ENCODE measurements around the gene HPCA. TPM values are rescaled to one million over a fixed set of nuclear protein-coding genes. Genes with fewer than 3 reads are reported as not detected.

The HPCA gene
- total RNA-seq, 1 experiment from 2014 or later: 1.2 TPM

DNA sequence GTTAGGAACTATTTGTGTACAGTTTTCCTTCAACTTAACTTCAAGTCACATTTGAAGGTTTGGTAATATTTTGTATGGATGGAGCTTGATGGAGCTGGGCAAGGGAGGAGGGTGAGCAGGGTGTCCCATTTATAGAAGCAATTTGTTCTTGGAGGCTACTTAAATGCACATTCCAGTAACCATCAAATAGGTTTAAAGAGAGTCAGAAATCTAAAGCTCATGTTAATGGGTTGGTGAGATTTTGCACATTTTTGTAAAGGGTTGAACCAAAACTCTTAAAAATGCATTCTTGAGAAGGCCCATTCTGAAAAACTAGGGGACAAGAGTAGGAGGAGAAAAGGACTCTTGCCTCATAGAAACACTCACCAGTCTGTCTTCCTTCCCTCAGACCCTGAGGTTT, 25.7 kb upstream of the HPCA start:
- in situ Hi-C loops (cut with HindIII; ENCODE audit: low pct_unique_long_range_greater_than_20kb, low sequenced_read_pairs) (no loop called here), intact Hi-C loops (cut with micrococcal nuclease; ENCODE audit: unreplicated experiment) (no loop called here)
- Histone ChIP-seq H3K36me3 (ENCODE audit: control insufficient read depth, insufficient read depth, low read length) (peaks cover 17% of the 10 kb centered on the region), H3K27ac (ENCODE audit: low read length) (no peak overlapping the region), H3K4me3 (ENCODE audit: low read depth in 2 of 2, low read length in 2 of 2) (no peak overlapping the region), H3K4me1 (ENCODE audit: control insufficient read depth, insufficient read depth, low read length) (no peaks in the 10 kb centered on the region), H3K27me3 (ENCODE audit: control insufficient read depth, insufficient read depth, low read length) (no peaks in the 10 kb centered on the region), H3K9me3 (ENCODE audit: control insufficient read depth, insufficient read depth, low read depth, low read length) (no peaks in the 10 kb centered on the region)
- ChIA-PET CTCF (interaction anchor here (1.6 kb wide), 1 partner anchor 11 kb away, joined by 4 read pairs; no protein-coding TSS in a partner anchor), POLR2A (no interaction called here)
- no peak for DNase-seq (ENCODE audit: low read depth, low spot score)
- no peak for ATAC-seq
- TF ChIP-seq, protein P1, sequence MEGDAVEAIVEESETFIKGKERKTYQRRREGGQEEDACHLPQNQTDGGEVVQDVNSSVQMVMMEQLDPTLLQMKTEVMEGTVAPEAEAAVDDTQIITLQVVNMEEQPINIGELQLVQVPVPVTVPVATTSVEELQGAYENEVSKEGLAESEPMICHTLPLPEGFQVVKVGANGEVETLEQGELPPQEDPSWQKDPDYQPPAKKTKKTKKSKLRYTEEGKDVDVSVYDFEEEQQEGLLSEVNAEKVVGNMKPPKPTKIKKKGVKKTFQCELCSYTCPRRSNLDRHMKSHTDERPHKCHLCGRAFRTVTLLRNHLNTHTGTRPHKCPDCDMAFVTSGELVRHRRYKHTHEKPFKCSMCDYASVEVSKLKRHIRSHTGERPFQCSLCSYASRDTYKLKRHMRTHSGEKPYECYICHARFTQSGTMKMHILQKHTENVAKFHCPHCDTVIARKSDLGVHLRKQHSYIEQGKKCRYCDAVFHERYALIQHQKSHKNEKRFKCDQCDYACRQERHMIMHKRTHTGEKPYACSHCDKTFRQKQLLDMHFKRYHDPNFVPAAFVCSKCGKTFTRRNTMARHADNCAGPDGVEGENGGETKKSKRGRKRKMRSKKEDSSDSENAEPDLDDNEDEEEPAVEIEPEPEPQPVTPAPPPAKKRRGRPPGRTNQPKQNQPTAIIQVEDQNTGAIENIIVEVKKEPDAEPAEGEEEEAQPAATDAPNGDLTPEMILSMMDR (IDR thresholded peaks at IDR 0.05): no peak
- TF ChIP-seq, protein P2, sequence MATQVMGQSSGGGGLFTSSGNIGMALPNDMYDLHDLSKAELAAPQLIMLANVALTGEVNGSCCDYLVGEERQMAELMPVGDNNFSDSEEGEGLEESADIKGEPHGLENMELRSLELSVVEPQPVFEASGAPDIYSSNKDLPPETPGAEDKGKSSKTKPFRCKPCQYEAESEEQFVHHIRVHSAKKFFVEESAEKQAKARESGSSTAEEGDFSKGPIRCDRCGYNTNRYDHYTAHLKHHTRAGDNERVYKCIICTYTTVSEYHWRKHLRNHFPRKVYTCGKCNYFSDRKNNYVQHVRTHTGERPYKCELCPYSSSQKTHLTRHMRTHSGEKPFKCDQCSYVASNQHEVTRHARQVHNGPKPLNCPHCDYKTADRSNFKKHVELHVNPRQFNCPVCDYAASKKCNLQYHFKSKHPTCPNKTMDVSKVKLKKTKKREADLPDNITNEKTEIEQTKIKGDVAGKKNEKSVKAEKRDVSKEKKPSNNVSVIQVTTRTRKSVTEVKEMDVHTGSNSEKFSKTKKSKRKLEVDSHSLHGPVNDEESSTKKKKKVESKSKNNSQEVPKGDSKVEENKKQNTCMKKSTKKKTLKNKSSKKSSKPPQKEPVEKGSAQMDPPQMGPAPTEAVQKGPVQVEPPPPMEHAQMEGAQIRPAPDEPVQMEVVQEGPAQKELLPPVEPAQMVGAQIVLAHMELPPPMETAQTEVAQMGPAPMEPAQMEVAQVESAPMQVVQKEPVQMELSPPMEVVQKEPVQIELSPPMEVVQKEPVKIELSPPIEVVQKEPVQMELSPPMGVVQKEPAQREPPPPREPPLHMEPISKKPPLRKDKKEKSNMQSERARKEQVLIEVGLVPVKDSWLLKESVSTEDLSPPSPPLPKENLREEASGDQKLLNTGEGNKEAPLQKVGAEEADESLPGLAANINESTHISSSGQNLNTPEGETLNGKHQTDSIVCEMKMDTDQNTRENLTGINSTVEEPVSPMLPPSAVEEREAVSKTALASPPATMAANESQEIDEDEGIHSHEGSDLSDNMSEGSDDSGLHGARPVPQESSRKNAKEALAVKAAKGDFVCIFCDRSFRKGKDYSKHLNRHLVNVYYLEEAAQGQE (IDR thresholded peaks at IDR 0.05; ENCODE audit: insufficient read depth in 1 of 2, low read depth in 2 of 2, low read length in 1 of 2): no peak
- TF ChIP-seq TCF7L2 (IDR thresholded peaks at IDR 0.05; ENCODE audit: low read depth, low read length): no peak
- no peak for TF ChIP-seq SIN3A (IDR thresholded peaks at IDR 0.05; ENCODE audit: borderline replicate concordance, insufficient read depth, low read depth, low read length)
- no peak for TF ChIP-seq POLR2AphosphoS5 (IDR thresholded peaks at IDR 0.05; ENCODE audit: low read depth, low read length)
- no TSS peak for BruUV-seq (replicated peaks)

DNA sequence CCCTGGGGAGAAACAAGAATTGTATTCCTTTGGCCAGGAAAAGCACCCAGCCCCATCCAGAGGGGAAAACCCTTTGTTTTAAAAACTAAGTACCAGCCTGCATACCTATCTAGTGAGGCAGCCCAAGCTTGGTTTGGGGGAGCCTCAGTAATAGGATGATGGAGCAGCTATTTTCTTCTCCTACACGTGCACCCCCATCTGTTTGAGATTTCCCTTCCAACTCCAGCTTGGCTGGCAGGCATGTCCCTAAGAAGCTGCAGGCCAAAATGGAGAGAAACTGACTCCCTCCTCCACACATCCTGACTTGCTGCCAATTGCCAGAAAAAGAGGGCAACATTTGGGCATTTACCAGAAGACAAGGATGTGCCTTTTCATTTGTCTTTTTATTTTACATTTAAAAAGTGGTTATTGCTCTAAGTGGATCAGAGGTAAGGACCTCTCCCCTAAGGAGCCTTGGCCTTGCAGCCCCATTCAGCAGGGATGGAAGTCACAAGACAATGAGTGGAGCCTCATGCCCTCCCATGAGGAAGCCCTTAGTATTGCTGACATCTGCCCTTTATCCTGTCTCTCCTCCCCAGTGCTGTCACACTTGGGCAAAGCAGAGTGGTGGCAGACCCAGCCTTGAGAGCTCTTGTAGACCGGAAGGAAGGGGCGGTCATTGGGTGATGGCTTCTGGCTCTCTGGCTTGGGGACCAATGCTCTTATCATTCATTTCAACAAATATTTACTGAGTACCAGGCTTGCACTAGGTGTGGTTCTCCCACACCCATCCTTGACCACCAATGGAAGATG, 24.2 kb upstream of the HPCA start:
- H3K4me3 ChIP-seq (ENCODE audit: low read depth in 2 of 2, low read length in 2 of 2): no peak overlapping the region
- ChIA-PET CTCF (interaction anchor here (0.7 to 1.6 kb wide), 3 partner anchors 9 to 1985 kb away, joined by 3 to 4 read pairs (median 3); no protein-coding TSS in a partner anchor), POLR2A (no interaction called here)
- TF ChIP-seq TCF7L2 (IDR thresholded peaks at IDR 0.05; ENCODE audit: low read depth, low read length) (no peak), SIN3A (IDR thresholded peaks at IDR 0.05; ENCODE audit: borderline replicate concordance, insufficient read depth, low read depth, low read length) (no peak), POLR2AphosphoS5 (IDR thresholded peaks at IDR 0.05; ENCODE audit: low read depth, low read length) (no peak)
- TF ChIP-seq, protein P2 (IDR thresholded peaks at IDR 0.05; ENCODE audit: insufficient read depth in 1 of 2, low read depth in 2 of 2, low read length in 1 of 2): no peak
- TF ChIP-seq, protein P1 (IDR thresholded peaks at IDR 0.05): no peak
- intact Hi-C loops (cut with micrococcal nuclease; ENCODE audit: unreplicated experiment) (no loop called here), in situ Hi-C loops (cut with HindIII; ENCODE audit: low pct_unique_long_range_greater_than_20kb, low sequenced_read_pairs) (no loop called here)
- no peak for DNase-seq (ENCODE audit: low read depth, low spot score)
- BruUV-seq (replicated peaks): no TSS peak
- H3K4me1 ChIP-seq (ENCODE audit: control insufficient read depth, insufficient read depth, low read length): no peaks in the 10 kb centered on the region
- H3K9me3 ChIP-seq (ENCODE audit: control insufficient read depth, insufficient read depth, low read depth, low read length): no peaks in the 10 kb centered on the region
- H3K36me3 ChIP-seq (ENCODE audit: control insufficient read depth, insufficient read depth, low read length): peaks cover 8% of the 10 kb centered on the region
- H3K27me3 ChIP-seq (ENCODE audit: control insufficient read depth, insufficient read depth, low read length): no peaks in the 10 kb centered on the region
- no peak overlapping the region for H3K27ac ChIP-seq (ENCODE audit: low read length)
- no peak for ATAC-seq
